ENCODE data around the gene TMIGD2.
A peak's percentile ranks its signal among the peaks of the same experiment; 100 is the strongest.
"Not testable (repeated sequence)": the region's sequence is repeated elsewhere in the genome, so short reads cannot be mapped to it uniquely, and the experiment has no call there.

Gene TMIGD2

DNA sequence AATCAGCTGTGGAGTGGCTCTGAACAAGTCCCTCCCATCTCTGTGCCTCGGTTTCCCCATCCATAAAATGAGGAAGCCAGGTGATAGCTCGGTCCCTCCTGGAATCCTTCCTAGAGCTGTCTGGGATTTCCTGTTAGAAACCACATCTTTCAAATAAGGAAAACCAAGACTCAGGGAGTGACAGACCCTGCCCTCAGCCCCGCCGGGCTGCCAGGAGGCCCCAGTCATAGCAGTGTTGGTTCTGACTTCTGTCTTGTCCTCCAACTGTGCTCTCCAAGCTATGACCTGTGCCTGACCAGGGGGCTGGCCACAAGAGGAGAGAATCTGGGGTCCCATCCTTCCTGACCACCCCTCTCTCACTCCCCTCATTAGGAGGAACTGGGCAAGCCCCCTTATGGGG is 24.2 kb downstream of the TMIGD2 start:
- Histone ChIP-seq H3K27ac (replicated peaks; ENCODE audit: low read length) (no peak overlapping the region), H3K4ac (ENCODE audit: low read length) (no peak overlapping the region), H3K9me3 (replicated peaks in 1 of 2; ENCODE audit: control insufficient read depth in 2 of 2, insufficient read depth in 1 of 2, low read depth in 1 of 2, low read length in 2 of 2) (no peaks in the 10 kb centered on the region), H3K18ac (ENCODE audit: low read length) (peak overlapping the region; percentile 76), H3K27me3 (ENCODE audit: control insufficient read depth in 3 of 3, insufficient read depth in 3 of 3, low read depth in 1 of 3, low read length in 3 of 3) (peaks cover 0 to 44% (median 12%) of the 10 kb centered on the region in 3 experiments), H3K4me1 (ENCODE audit: control insufficient read depth in 2 of 2, insufficient read depth in 1 of 2, low read depth in 1 of 2, low read length in 2 of 2) (peaks cover 3 to 14% of the 10 kb centered on the region in 2 donors), H3K23ac (ENCODE audit: low read depth, low read length, poor library complexity) (no peak overlapping the region), H2AFZ (ENCODE audit: low read length) (peak overlapping the region; percentile 85), H3K9ac (ENCODE audit: low read depth, low read length, poor library complexity) (no peak overlapping the region), H2BK120ac (ENCODE audit: low read depth, low read length) (no peak overlapping the region), H2AK5ac (ENCODE audit: low read depth, low read length) (no peak overlapping the region), H2BK5ac (ENCODE audit: low read length) (no peak overlapping the region), H3K4me3 (ENCODE audit: low read length in 2 of 2) (peak overlapping the region in 1 of 2 donors; percentile 65), H3K14ac (ENCODE audit: low read length) (peak overlapping the region; percentile 56), H3K79me1 (ENCODE audit: low read depth, low read length) (no peaks in the 10 kb centered on the region), H2BK15ac (ENCODE audit: low read length) (no peak overlapping the region), H3K36me3 (replicated peaks in 1 of 2; ENCODE audit: control insufficient read depth in 2 of 2, insufficient read depth in 2 of 2, low read length in 2 of 2) (peaks cover 0 to 5% of the 10 kb centered on the region in 2 donors), H2BK12ac (ENCODE audit: low read length) (no peak overlapping the region), H4K8ac (ENCODE audit: low read depth, low read length) (no peak overlapping the region), H3K4me2 (ENCODE audit: insufficient read depth, low read length, poor library complexity, severe bottlenecking) (no peak overlapping the region), H4K91ac (ENCODE audit: low read depth, low read length, poor library complexity) (no peak overlapping the region)
- no CpG with 5 or more reads among the region's 4 CpGs for WGBS, 2 donors (ENCODE audit: extremely low coverage in 2 of 2, insufficient read length in 2 of 2, insufficient replicate concordance in 1 of 2)
- DNase-seq (ENCODE audit: low spot score) = no peak

DNA sequence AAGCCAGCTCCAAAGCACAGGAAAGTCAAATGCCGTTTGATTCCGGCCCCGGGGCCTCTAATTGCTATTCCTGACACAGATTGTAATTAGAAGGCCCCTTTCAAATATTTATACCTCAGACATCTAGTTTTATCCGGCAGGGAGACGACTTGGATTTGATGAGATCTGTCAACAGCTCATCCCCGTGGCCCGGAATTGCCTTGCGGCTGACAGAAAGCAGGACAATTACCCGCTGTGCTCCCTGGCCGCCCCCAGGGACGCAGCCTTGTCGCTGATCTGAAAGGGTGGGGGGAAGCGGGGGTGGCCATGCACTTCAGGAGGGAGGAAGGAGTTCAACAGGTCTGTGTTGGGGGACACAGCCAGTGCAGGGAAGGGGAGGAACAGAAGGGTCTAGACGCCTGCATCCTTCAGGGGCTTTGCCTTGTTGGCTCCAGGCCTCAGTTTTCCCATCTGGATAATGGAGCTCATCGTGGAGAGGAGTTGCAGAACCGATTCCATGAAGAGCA is 24.9 kb downstream of the TMIGD2 start:
- H3K27me3 ChIP-seq (ENCODE audit: control insufficient read depth in 3 of 3, insufficient read depth in 3 of 3, low read depth in 1 of 3, low read length in 3 of 3) = peaks cover 0 to 41% (median 12%) of the 10 kb centered on the region in 3 experiments
- H3K36me3 ChIP-seq (replicated peaks in 1 of 2; ENCODE audit: control insufficient read depth in 2 of 2, insufficient read depth in 2 of 2, low read length in 2 of 2) = no peaks in the 10 kb centered on the region
- no peak for DNase-seq (ENCODE audit: low spot score)
- H2BK15ac ChIP-seq (ENCODE audit: low read length) = peak overlapping the region; percentile 49
- H4K8ac ChIP-seq (ENCODE audit: low read depth, low read length) = peak overlapping the region; percentile 65
- peak overlapping the region; percentile 95 for H3K23ac ChIP-seq (ENCODE audit: low read depth, low read length, poor library complexity)
- H2BK12ac ChIP-seq (ENCODE audit: low read length) = no peak overlapping the region
- no peak overlapping the region for H3K4ac ChIP-seq (ENCODE audit: low read length)
- no peak overlapping the region for H3K14ac ChIP-seq (ENCODE audit: low read length)
- H3K18ac ChIP-seq (ENCODE audit: low read length) = peak overlapping the region; percentile 64
- H2BK5ac ChIP-seq (ENCODE audit: low read length) = no peak overlapping the region
- no CpG with 5 or more reads among the region's 16 CpGs for WGBS, 2 donors (ENCODE audit: extremely low coverage in 2 of 2, insufficient read length in 2 of 2, insufficient replicate concordance in 1 of 2)
- no peak overlapping the region for H2AFZ ChIP-seq (ENCODE audit: low read length)
- H2BK120ac ChIP-seq (ENCODE audit: low read depth, low read length) = no peak overlapping the region
- H3K4me1 ChIP-seq (ENCODE audit: control insufficient read depth in 2 of 2, insufficient read depth in 1 of 2, low read depth in 1 of 2, low read length in 2 of 2) = peaks cover 3 to 14% of the 10 kb centered on the region in 2 donors
- no peak overlapping the region for H3K4me2 ChIP-seq (ENCODE audit: insufficient read depth, low read length, poor library complexity, severe bottlenecking)
- no peak overlapping the region for H3K4me3 ChIP-seq (ENCODE audit: low read length in 2 of 2)
- H3K27ac ChIP-seq (replicated peaks; ENCODE audit: low read length) = no peak overlapping the region
- H4K91ac ChIP-seq (ENCODE audit: low read depth, low read length, poor library complexity) = no peak overlapping the region
- H3K9ac ChIP-seq (ENCODE audit: low read depth, low read length, poor library complexity) = no peak overlapping the region
- H3K9me3 ChIP-seq (replicated peaks in 1 of 2; ENCODE audit: control insufficient read depth in 2 of 2, insufficient read depth in 1 of 2, low read depth in 1 of 2, low read length in 2 of 2) = no peaks in the 10 kb centered on the region
- no peaks in the 10 kb centered on the region for H3K79me1 ChIP-seq (ENCODE audit: low read depth, low read length)
- H2AK5ac ChIP-seq (ENCODE audit: low read depth, low read length) = no peak overlapping the region

DNA sequence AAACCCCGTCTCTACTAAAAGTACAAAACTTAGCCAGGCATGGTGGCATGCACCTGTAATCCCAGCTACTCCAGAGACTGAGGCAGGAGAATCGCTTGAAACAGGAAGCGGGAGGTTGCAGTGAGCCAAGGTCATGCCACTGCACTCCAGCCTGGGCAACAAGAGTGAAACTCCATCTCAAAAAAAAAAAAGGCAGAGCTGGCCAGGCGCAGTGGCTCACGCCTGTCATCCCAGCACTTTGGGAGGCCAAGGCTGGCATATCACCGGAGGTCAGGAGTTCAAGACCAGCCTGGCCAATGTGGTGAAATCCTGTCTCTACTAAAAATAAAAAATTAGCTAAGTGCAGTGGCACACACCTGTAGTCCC is 27.9 kb downstream of the TMIGD2 start:
- not testable (repeated sequence) for H3K23ac ChIP-seq (ENCODE audit: low read depth, low read length, poor library complexity); H3K36me3 ChIP-seq (replicated peaks in 1 of 2; ENCODE audit: control insufficient read depth in 2 of 2, insufficient read depth in 2 of 2, low read length in 2 of 2); H3K9ac ChIP-seq (ENCODE audit: low read depth, low read length, poor library complexity); H4K91ac ChIP-seq (ENCODE audit: low read depth, low read length, poor library complexity); DNase-seq (ENCODE audit: low spot score); H2AK5ac ChIP-seq (ENCODE audit: low read depth, low read length); H3K9me3 ChIP-seq (replicated peaks in 1 of 2; ENCODE audit: control insufficient read depth in 2 of 2, insufficient read depth in 1 of 2, low read depth in 1 of 2, low read length in 2 of 2); H3K27ac ChIP-seq (replicated peaks; ENCODE audit: low read length); H2AFZ ChIP-seq (ENCODE audit: low read length); H3K4ac ChIP-seq (ENCODE audit: low read length); H2BK12ac ChIP-seq (ENCODE audit: low read length); H2BK120ac ChIP-seq (ENCODE audit: low read depth, low read length); H3K4me3 ChIP-seq (ENCODE audit: low read length in 2 of 2); H2BK15ac ChIP-seq (ENCODE audit: low read length); H3K79me1 ChIP-seq (ENCODE audit: low read depth, low read length); H3K14ac ChIP-seq (ENCODE audit: low read length); H3K18ac ChIP-seq (ENCODE audit: low read length); H3K4me2 ChIP-seq (ENCODE audit: insufficient read depth, low read length, poor library complexity, severe bottlenecking); H2BK5ac ChIP-seq (ENCODE audit: low read length); H4K8ac ChIP-seq (ENCODE audit: low read depth, low read length)
- Histone ChIP-seq H3K27me3 (ENCODE audit: control insufficient read depth in 3 of 3, insufficient read depth in 3 of 3, low read depth in 1 of 3, low read length in 3 of 3) (peaks cover 0 to 16% (median under 1%) of the 10 kb centered on the region in 3 experiments), H3K4me1 (ENCODE audit: control insufficient read depth in 2 of 2, insufficient read depth in 1 of 2, low read depth in 1 of 2, low read length in 2 of 2) (peaks cover 3 to 11% of the 10 kb centered on the region in 2 donors)
- WGBS, 2 donors (ENCODE audit: extremely low coverage in 2 of 2, insufficient read length in 2 of 2, insufficient replicate concordance in 1 of 2) = no CpG with 5 or more reads among the region's 6 CpGs

DNA sequence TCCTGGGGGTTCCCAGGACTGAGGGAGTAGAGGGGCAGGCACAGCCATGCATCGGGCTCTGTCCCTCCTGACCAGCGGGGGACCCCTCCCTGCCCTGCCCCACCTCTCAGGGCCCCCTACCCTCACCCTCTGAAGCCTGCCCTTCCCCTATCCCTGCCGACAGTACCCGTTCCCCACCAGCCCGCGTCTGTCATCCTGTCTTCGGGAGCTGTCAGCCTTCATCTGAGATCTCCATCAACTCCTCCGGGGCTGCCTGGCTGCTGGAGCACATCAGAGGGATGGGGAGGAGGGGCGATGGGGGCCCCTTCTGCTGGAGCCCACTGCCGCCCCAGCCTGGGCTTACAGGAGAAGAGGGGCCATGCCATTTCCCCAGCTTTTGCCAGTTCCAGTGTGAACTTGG is 29.3 kb downstream of the TMIGD2 start:
- Histone ChIP-seq H3K4me2 (ENCODE audit: insufficient read depth, low read length, poor library complexity, severe bottlenecking) (no peak overlapping the region), H3K4ac (ENCODE audit: low read length) (no peak overlapping the region), H3K36me3 (replicated peaks in 1 of 2; ENCODE audit: control insufficient read depth in 2 of 2, insufficient read depth in 2 of 2, low read length in 2 of 2) (peaks cover 11 to 15% of the 10 kb centered on the region in 2 donors), H3K27ac (replicated peaks; ENCODE audit: low read length) (no peak overlapping the region), H3K4me3 (ENCODE audit: low read length in 2 of 2) (no peak overlapping the region), H3K14ac (ENCODE audit: low read length) (no peak overlapping the region), H3K4me1 (ENCODE audit: control insufficient read depth in 2 of 2, insufficient read depth in 1 of 2, low read depth in 1 of 2, low read length in 2 of 2) (peaks cover 0 to 7% of the 10 kb centered on the region in 2 donors), H2BK120ac (ENCODE audit: low read depth, low read length) (no peak overlapping the region), H2AFZ (ENCODE audit: low read length) (no peak overlapping the region), H3K79me1 (ENCODE audit: low read depth, low read length) (peaks cover 2% of the 10 kb centered on the region), H3K27me3 (ENCODE audit: control insufficient read depth in 3 of 3, insufficient read depth in 3 of 3, low read depth in 1 of 3, low read length in 3 of 3) (peaks cover 0 to 6% (median 0%) of the 10 kb centered on the region in 3 experiments), H3K23ac (ENCODE audit: low read depth, low read length, poor library complexity) (peak overlapping the region; percentile 80), H4K91ac (ENCODE audit: low read depth, low read length, poor library complexity) (no peak overlapping the region), H4K8ac (ENCODE audit: low read depth, low read length) (no peak overlapping the region), H3K9me3 (replicated peaks in 1 of 2; ENCODE audit: control insufficient read depth in 2 of 2, insufficient read depth in 1 of 2, low read depth in 1 of 2, low read length in 2 of 2) (no peaks in the 10 kb centered on the region), H3K18ac (ENCODE audit: low read length) (no peak overlapping the region), H2BK5ac (ENCODE audit: low read length) (peak overlapping the region; percentile 60), H2BK12ac (ENCODE audit: low read length) (no peak overlapping the region), H2BK15ac (ENCODE audit: low read length) (no peak overlapping the region), H2AK5ac (ENCODE audit: low read depth, low read length) (no peak overlapping the region), H3K9ac (ENCODE audit: low read depth, low read length, poor library complexity) (no peak overlapping the region)
- WGBS, 2 donors (ENCODE audit: extremely low coverage in 2 of 2, insufficient read length in 2 of 2, insufficient replicate concordance in 1 of 2) = no CpG with 5 or more reads among the region's 10 CpGs
- no peak for DNase-seq (ENCODE audit: low spot score)

Measured in neuronal stem cell (in vitro differentiated cells).